ENCODE measurements around the gene VCL.

The VCL gene

DNA sequence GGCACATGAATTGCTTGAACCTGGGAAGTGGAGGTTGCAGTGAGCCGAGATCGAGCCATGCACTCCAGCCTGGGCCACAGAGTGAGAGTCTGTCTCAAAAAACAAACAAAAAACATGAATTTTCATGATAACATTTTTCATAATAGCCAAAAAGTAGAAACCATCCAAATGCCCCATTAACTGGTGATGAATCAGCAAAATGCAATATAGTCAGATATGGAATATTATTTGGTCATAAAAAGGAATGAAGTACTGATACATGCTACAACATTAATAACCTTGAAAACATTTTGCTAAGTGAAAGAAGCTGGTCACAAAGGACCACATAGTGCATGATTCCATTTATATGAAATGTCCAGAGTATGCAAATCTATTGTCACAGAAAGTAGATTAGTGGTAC, 24.5 kb upstream of the VCL start:
- Histone ChIP-seq H3K27ac (ENCODE audit: low read depth, low read length) (no peak overlapping the region), H3K9me3 (ENCODE audit: control insufficient read depth, insufficient read depth, low read length) (no peaks in the 10 kb centered on the region), H3K36me3 (ENCODE audit: control insufficient read depth, insufficient read depth, low read length) (no peaks in the 10 kb centered on the region), H3K4me1 (ENCODE audit: control insufficient read depth, insufficient read depth, low read length) (peaks cover 14% of the 10 kb centered on the region), H3K4me3 (ENCODE audit: low read depth, low read length) (no peak overlapping the region), H3K27me3 (ENCODE audit: control insufficient read depth, insufficient read depth, low read length) (no peaks in the 10 kb centered on the region), H3K9ac (ENCODE audit: low read depth, low read length) (no peak overlapping the region)

DNA sequence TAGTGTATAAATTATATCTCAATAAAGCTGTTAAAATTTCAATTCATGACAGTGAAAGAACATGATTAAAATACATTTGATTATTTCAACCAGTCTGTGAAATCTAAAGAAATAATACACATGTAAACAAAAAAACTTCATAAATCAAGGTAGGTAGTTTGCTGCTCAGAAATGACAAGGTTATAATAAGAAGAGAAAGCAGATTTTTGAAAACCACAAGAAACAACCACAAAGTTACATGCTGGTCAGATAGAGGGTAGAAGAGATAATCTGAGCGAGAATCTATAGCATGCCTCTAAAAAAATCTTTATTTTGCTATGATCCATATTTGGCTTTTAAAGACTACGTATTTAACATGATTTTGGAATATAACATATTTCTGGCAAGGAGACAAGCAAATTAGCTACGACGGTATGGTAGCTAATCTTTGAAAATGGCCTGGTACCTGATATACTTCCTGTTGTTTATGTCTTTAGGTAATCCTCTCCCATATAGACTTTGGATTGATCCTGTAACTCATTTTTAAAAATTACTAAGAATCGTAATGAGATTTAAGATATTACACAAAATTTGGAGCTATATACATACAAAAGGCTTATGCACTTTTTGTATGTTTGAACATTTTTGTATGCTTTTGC, 23.5 kb upstream of the VCL start:
- Histone ChIP-seq H3K36me3 (ENCODE audit: control insufficient read depth, insufficient read depth, low read length) (no peaks in the 10 kb centered on the region), H3K4me1 (ENCODE audit: control insufficient read depth, insufficient read depth, low read length) (peaks cover 12% of the 10 kb centered on the region), H3K9ac (ENCODE audit: low read depth, low read length) (no peak overlapping the region), H3K9me3 (ENCODE audit: control insufficient read depth, insufficient read depth, low read length) (no peaks in the 10 kb centered on the region), H3K27ac (ENCODE audit: low read depth, low read length) (no peak overlapping the region), H3K27me3 (ENCODE audit: control insufficient read depth, insufficient read depth, low read length) (no peaks in the 10 kb centered on the region), H3K4me3 (ENCODE audit: low read depth, low read length) (no peak overlapping the region)

DNA sequence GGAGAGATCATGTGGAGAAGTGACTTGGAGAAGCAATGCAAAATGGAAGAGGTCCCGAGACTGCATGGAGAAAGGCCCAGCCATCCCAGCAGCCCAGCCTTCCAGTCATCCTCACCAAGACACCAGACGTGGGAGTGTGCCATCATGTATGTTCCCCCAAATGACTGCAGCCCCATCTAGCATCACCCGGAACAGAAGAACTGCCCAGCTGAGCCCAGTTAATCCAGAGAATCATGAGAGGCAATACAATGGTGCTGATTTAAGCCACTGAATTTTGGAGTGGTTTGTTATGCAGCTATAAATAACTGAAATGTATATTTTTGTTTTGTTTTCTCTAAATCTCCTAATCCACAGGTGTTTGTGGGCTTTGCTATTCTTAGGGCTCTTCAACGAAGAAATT, 22.5 kb upstream of the VCL start:
- no peaks in the 10 kb centered on the region for H3K9me3 ChIP-seq (ENCODE audit: control insufficient read depth, insufficient read depth, low read length)
- H3K4me3 ChIP-seq (ENCODE audit: low read depth, low read length), result no peak overlapping the region
- H3K9ac ChIP-seq (ENCODE audit: low read depth, low read length), result no peak overlapping the region

DNA sequence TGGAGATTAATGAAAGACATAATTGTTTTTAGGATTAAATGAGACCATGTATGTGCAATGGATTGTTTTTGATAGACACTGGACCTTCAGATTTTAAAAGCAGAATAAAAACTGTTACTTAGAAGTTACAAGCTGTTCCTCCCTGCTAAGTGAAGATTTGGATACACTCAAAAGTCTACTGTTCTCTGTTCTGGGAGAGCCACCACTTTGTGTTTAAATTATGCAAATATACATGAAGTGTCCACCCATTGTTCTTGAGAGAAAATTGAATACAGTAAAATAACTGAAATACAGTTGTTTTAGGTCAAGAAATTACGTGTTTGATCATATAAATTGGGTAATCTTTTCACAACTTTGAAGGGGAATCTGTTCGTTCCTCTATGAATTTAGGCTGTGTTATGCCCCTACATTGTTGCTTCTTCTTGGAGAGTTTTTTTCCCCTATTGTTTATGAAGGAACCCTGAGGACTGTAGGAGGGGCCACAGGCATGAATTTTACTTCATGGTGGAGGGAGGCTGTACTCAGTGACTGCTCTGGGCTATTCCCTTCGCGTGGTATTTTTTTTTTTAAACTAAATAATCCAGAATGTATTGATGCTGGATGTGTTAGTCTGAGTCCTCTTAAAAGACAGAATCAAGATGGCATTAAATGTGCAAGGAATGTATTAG, 18.6 kb upstream of the VCL start:
- H3K9ac ChIP-seq (ENCODE audit: low read depth, low read length), result no peak overlapping the region
- H3K4me3 ChIP-seq (ENCODE audit: low read depth, low read length), result no peak overlapping the region
- H3K9me3 ChIP-seq (ENCODE audit: control insufficient read depth, insufficient read depth, low read length), result no peaks in the 10 kb centered on the region
- no peak overlapping the region for H3K27ac ChIP-seq (ENCODE audit: low read depth, low read length)
- H3K36me3 ChIP-seq (ENCODE audit: control insufficient read depth, insufficient read depth, low read length), result no peaks in the 10 kb centered on the region
- no peaks in the 10 kb centered on the region for H3K27me3 ChIP-seq (ENCODE audit: control insufficient read depth, insufficient read depth, low read length)
- peaks cover 17% of the 10 kb centered on the region for H3K4me1 ChIP-seq (ENCODE audit: control insufficient read depth, insufficient read depth, low read length)

More for the DNA sequence above, 22.5 kb upstream of the VCL start:
- peaks cover 11% of the 10 kb centered on the region for H3K4me1 ChIP-seq (ENCODE audit: control insufficient read depth, insufficient read depth, low read length)
- no peaks in the 10 kb centered on the region for H3K27me3 ChIP-seq (ENCODE audit: control insufficient read depth, insufficient read depth, low read length)
- no peaks in the 10 kb centered on the region for H3K36me3 ChIP-seq (ENCODE audit: control insufficient read depth, insufficient read depth, low read length)
- no peak overlapping the region for H3K27ac ChIP-seq (ENCODE audit: low read depth, low read length)

DNA sequence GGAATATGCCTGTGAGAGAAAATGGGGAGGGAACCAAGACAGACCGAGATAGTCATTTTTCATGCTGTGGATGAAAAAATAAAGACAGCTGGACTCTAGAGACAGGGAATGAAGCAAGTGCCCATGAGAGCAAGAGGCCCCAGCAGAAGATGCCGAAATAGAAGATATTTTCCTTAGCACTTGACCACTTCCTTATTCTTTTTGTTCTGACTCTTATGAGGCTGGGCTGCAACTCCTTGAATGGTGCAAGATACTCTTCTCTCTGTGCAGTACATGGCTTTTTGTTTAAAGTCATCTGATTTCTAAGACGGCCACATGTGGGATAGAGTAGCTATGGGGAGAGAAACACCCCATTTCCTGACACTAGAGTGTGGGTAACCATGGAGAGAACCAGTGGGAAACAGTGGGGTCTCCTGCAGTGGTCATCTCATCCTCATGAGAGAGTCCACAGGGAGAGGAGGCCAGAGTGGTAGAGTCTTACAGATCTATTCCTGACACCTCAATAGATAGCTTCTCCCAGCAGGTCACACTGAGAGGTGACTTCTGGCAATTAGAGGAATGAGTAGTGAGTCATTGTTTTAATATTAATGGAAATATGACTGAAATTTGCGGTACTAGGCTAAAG, 18.0 kb upstream of the VCL start:
- Histone ChIP-seq H3K9me3 (ENCODE audit: control insufficient read depth, insufficient read depth, low read length) (no peaks in the 10 kb centered on the region), H3K9ac (ENCODE audit: low read depth, low read length) (no peak overlapping the region), H3K4me1 (ENCODE audit: control insufficient read depth, insufficient read depth, low read length) (peaks cover 17% of the 10 kb centered on the region), H3K27ac (ENCODE audit: low read depth, low read length) (no peak overlapping the region), H3K4me3 (ENCODE audit: low read depth, low read length) (no peak overlapping the region), H3K36me3 (ENCODE audit: control insufficient read depth, insufficient read depth, low read length) (no peaks in the 10 kb centered on the region), H3K27me3 (ENCODE audit: control insufficient read depth, insufficient read depth, low read length) (no peaks in the 10 kb centered on the region)

DNA sequence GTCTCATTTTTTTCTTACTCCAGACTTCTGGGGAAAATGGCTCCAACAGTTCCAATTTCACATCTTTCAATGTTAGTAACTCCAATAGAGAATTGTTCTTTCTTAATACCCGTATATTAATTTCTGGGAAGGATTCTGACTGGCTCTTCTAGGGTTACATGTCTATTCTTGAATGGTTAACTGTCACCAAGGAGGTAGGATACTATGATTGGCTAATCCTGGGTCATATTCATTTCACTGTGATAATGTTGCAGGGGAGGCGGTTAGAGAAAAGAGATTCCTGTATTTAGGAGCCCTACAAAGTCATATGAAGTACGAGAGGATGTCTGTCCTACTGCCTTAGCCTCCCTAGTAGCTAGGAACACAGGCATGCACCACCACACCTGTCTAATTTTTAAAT, 16.1 kb upstream of the VCL start:
- no peaks in the 10 kb centered on the region for H3K9me3 ChIP-seq (ENCODE audit: control insufficient read depth, insufficient read depth, low read length)
- H3K36me3 ChIP-seq (ENCODE audit: control insufficient read depth, insufficient read depth, low read length), result no peaks in the 10 kb centered on the region
- no peaks in the 10 kb centered on the region for H3K27me3 ChIP-seq (ENCODE audit: control insufficient read depth, insufficient read depth, low read length)
- H3K9ac ChIP-seq (ENCODE audit: low read depth, low read length), result no peak overlapping the region
- no peak overlapping the region for H3K4me3 ChIP-seq (ENCODE audit: low read depth, low read length)
- H3K27ac ChIP-seq (ENCODE audit: low read depth, low read length), result no peak overlapping the region
- H3K4me1 ChIP-seq (ENCODE audit: control insufficient read depth, insufficient read depth, low read length), result peaks cover 17% of the 10 kb centered on the region

DNA sequence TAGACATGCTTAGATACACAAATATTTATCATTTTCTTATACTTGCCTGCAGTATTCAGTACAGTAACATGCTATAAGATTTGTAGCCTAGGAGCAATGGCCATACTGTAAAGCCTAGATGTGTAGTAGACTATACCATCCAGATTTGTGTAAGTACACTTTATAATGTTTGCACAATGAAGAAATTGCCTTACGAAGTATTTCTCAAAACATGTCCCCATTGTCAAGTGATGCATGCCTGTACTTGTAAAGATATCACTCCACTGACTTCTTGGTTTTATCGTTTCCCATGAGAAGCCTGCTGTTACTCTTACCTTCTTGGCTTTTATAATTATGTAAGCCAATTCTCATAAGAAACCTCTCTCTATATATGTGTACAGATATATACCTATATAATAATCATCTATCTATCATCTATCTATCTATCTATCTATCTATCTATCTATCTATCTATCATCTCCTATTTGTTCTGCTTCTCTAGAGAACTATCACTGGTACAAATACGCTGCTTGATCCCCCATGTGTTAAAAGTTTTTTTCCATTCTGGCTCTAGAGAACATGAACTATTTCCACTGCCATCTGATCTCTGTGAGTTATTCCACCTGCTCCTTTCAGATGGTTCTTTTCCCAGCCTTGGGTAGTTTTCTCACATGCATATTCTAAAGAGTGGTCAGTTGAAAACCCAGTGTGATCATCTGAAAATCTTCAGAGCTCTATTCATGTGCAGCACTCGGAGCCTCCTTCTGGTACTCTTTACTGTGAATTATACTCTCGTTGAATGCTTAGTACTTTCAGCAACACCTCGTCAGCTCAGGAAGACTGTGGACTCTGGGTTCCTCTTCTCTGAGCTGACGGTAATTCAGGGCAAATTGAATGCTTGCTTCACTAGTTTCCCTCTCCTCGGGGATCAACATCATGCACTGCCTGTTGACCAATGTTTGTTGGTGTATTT, 14.5 kb upstream of the VCL start:
- no peak overlapping the region for H3K9ac ChIP-seq (ENCODE audit: low read depth, low read length)
- H3K4me3 ChIP-seq (ENCODE audit: low read depth, low read length), result no peak overlapping the region
- no peaks in the 10 kb centered on the region for H3K36me3 ChIP-seq (ENCODE audit: control insufficient read depth, insufficient read depth, low read length)
- no peaks in the 10 kb centered on the region for H3K9me3 ChIP-seq (ENCODE audit: control insufficient read depth, insufficient read depth, low read length)
- no peaks in the 10 kb centered on the region for H3K27me3 ChIP-seq (ENCODE audit: control insufficient read depth, insufficient read depth, low read length)
- H3K27ac ChIP-seq (ENCODE audit: low read depth, low read length), result no peak overlapping the region
- H3K4me1 ChIP-seq (ENCODE audit: control insufficient read depth, insufficient read depth, low read length), result peaks cover 17% of the 10 kb centered on the region

DNA sequence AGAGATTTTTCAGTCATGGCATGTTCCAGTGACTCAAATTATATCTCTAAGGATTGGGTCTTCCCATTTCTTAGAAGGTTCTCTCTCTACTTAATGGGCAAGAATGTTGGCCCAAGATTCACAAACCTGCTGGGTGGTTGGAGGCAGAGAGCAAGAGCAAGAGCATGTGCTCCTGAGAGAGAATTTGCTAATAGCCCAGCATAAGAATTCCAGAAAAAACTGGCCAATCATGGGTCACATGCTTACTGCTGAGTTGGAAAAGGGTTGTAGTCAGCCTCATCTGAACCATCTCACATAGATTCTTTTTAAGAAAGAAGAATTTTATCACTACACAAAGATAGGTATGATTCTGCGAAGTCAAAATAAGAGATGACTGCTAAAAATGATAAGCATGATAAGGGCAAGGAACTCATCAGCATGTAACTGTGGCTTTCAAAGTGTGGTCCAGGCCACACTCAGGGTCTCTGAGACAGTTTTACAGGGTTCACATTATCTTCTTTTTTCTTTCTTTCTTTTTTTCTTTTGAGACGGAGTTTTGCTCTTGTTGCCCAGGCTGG, 8.2 kb upstream of the VCL start:
- Histone ChIP-seq H3K9ac (ENCODE audit: low read depth, low read length) (no peak overlapping the region), H3K27ac (ENCODE audit: low read depth, low read length) (no peak overlapping the region), H3K27me3 (ENCODE audit: control insufficient read depth, insufficient read depth, low read length) (no peaks in the 10 kb centered on the region), H3K36me3 (ENCODE audit: control insufficient read depth, insufficient read depth, low read length) (no peaks in the 10 kb centered on the region), H3K9me3 (ENCODE audit: control insufficient read depth, insufficient read depth, low read length) (no peaks in the 10 kb centered on the region), H3K4me3 (ENCODE audit: low read depth, low read length) (no peak overlapping the region), H3K4me1 (ENCODE audit: control insufficient read depth, insufficient read depth, low read length) (no peaks in the 10 kb centered on the region)

DNA sequence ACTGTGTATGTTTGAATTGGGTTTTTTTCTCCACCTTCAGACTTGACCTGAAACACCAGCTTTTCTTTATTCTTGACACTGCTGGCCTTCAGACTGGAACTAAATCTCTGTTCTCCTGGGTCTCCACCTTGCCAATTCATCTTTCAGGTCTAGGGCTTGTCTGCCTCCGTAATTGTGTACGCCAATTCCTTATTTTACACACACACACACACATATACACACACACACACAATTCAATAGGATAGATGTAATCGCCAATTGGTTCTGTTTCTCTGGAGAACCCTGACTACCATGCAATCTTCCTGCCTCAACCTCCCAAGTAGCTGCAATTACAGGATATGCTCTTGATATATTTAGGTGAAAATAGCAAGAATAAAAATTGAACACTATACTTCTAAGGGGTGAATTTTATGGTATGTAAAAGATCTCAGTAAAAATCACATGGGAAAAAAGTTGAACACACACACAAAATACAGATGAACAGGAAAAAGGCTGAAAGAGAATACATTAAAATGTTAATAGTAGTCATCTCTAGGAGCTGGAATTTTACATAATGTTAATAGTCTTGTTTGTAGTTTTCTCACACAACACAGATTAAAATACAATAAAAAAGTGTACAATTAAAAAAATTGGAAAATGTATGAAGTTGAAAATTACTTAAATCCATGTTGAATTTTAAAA, 6.6 kb upstream of the VCL start:
- Histone ChIP-seq H3K9me3 (ENCODE audit: control insufficient read depth, insufficient read depth, low read length) (no peaks in the 10 kb centered on the region), H3K36me3 (ENCODE audit: control insufficient read depth, insufficient read depth, low read length) (no peaks in the 10 kb centered on the region), H3K9ac (ENCODE audit: low read depth, low read length) (no peak overlapping the region), H3K4me3 (ENCODE audit: low read depth, low read length) (no peak overlapping the region), H3K27me3 (ENCODE audit: control insufficient read depth, insufficient read depth, low read length) (no peaks in the 10 kb centered on the region), H3K27ac (ENCODE audit: low read depth, low read length) (no peak overlapping the region), H3K4me1 (ENCODE audit: control insufficient read depth, insufficient read depth, low read length) (no peaks in the 10 kb centered on the region)

DNA sequence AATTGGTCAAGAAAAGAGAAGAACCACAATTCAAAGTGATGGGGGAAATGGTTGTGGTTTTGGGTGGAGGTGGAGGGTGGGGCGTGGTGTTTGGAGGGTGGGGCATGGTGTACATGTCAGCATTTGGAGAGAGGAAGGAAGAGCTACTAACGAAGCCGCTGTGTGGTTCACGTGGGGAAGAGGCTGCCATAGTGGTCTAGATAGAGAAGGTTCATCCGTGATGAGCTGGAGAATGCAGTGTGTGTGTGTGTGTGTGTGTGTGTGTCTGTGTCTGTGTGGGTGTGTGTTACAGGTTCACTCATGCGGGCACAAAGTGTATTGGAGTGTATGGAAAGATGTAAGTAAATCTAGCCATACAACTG, 6.1 kb upstream of the VCL start:
- no peaks in the 10 kb centered on the region for H3K27me3 ChIP-seq (ENCODE audit: control insufficient read depth, insufficient read depth, low read length)
- H3K36me3 ChIP-seq (ENCODE audit: control insufficient read depth, insufficient read depth, low read length), result no peaks in the 10 kb centered on the region
- no peak overlapping the region for H3K27ac ChIP-seq (ENCODE audit: low read depth, low read length)
- H3K4me1 ChIP-seq (ENCODE audit: control insufficient read depth, insufficient read depth, low read length), result no peaks in the 10 kb centered on the region
- H3K9ac ChIP-seq (ENCODE audit: low read depth, low read length), result no peak overlapping the region
- H3K9me3 ChIP-seq (ENCODE audit: control insufficient read depth, insufficient read depth, low read length), result no peaks in the 10 kb centered on the region
- no peak overlapping the region for H3K4me3 ChIP-seq (ENCODE audit: low read depth, low read length)

All from HUES48 (cell line).